GM10248 (cell line): Measurements from ENCODE around the gene ETNK2.

ENCODE experiments used
- CTCF ChIA-PET: fragments of 300-600 bp; sonication (Branson Sonifier 250); formaldehyde crosslinking; extraction: SDS; loops from one replicate; lab custom pipeline; 2021; ENCODE audit warnings: antibody characterized with exemption; lab: Yijun Ruan, JAX
- POLR2A ChIA-PET: fragments of 350-650 bp; sonication (Branson Sonifier 250); formaldehyde crosslinking; extraction: SDS; loops from one replicate; lab custom pipeline; 2020; ENCODE audit warnings: antibody characterized with exemption; lab: Yijun Ruan, JAX
- DNase-seq: peaks from one replicate; pipeline ENCODE4 v3.0.0; 2012; ENCODE audit errors: extremely low spot score
- TF ChIP-seq, protein P1 (sequence below): IDR thresholded peaks from 2 replicates; pipeline ENCODE4 v1.5.1; 2012; ENCODE audit warnings: mild to moderate bottlenecking, low read depth; ENCODE audit errors: extremely low read depth, missing control alignments, control extremely low read depth

Gene ETNK2

DNA sequence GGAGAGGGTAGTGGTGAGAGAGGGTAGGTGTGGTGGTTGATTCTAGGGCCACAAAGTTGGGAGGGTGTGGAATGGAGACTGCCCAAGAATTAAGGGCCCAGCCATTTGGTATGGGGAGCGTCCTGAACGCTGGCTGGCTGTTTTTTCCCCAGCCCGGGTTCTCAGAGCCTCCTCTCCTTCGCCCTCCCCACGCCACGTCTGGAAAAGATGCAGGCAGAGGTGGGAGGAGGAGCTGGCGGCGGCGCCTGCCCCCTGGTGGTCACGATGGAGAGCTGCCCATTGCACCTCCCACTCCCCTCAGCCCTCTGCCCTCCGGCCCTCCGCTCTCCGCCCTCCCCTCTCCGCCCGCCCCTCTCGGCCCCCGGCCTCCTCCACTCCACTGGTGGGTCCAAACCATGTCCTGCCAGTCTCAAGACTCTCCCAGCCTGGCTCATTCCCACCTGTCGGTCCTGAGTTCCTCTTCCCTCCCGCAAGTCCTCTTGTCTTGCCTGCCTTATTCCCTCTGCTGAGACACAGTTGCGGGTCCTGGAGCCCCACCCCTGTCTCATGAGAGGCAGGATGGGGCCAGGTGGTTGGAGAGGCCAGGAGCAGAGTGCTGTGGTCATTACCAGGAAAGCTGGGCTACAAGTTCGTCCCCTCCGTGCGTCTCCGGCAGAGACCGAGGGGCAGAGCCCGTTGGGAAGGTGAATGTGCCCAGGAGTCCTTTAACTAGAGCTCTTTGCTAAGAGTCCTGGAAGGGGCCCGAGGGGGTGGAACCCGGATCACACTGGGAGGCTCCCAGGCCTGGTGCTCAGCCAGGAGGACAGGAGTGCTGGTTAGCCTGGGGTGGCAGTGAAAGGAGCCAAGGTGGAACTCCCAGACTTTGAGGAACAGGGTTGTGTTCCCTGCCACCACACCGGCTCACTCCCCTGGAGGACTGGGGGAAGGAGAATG lies 22.6 kb downstream of the ETNK2 start:
- CTCF ChIA-PET, result interaction anchor here (0.9 to 4.2 kb wide), 29 partner anchors 9 to 699 kb away, joined by 3 to 48 read pairs (median 4); partner anchors contain the start of genes SNRPE and SOX13
- peak; percentile 91 for DNase-seq
- POLR2A ChIA-PET, result no interaction called here
- TF ChIP-seq, protein P1, sequence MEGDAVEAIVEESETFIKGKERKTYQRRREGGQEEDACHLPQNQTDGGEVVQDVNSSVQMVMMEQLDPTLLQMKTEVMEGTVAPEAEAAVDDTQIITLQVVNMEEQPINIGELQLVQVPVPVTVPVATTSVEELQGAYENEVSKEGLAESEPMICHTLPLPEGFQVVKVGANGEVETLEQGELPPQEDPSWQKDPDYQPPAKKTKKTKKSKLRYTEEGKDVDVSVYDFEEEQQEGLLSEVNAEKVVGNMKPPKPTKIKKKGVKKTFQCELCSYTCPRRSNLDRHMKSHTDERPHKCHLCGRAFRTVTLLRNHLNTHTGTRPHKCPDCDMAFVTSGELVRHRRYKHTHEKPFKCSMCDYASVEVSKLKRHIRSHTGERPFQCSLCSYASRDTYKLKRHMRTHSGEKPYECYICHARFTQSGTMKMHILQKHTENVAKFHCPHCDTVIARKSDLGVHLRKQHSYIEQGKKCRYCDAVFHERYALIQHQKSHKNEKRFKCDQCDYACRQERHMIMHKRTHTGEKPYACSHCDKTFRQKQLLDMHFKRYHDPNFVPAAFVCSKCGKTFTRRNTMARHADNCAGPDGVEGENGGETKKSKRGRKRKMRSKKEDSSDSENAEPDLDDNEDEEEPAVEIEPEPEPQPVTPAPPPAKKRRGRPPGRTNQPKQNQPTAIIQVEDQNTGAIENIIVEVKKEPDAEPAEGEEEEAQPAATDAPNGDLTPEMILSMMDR, result peak; percentile 94

DNA sequence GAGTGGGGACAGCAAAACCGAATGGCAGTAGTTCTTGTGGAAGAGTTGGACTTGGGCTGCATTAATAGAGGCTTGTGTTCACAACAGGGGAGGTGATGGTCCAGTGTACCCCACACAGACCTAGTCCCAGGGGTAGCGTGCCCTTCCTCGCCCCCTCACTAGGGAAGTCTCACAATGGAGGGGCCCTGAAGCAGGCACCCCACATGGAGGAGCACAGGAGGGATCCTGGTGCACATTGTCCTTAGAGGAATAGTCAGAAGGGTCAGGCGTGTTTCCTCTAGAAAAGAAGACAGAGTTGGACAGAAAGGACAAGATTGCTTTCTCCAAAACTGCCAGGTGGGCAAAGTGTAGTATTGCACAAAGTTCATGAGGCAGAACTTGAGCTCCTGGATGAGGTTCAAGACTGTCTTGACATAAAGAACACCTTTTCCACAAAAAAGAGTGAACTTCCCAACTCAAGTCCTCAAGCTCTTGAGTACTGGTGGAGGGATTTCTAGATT lies 23.3 kb downstream of the ETNK2 start:
- ChIA-PET POLR2A (no interaction called here), CTCF (interaction anchor here (1.0 to 4.2 kb wide), 25 partner anchors 8 to 700 kb away, joined by 3 to 48 read pairs (median 5); partner anchors contain the start of genes SNRPE and SOX13)
- no peak for DNase-seq

DNA sequence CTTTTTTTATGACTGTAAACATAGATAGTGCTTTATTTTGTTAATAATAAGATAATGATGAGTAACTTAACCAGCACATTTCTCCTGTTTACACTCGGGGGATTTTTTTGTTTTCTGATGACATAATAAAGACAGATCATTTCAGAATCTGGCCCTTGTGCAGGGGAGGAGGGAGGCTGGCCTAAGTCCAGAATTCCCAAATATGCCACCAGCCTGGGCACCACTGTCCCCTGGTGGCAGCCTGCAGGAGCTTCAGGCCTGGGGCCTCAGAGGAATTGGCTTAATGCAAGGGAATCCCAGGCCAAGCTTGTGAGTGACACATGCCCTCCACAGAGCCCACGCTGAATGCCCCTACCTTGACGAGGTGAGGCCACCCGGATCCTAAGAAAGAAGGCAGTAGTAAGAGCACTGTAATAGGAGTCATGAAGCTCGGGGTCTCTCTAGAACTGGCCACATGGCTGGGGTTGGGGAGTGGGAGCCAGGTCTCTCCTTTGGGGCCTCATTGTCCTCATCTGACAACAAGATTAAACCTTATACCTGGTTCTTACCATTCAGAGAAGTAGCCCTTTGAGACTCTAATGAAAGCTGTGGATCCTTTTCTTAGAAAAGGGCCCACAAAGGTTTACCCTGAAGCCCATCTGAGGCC lies 24.1 kb downstream of the ETNK2 start:
- DNase-seq, result no peak
- POLR2A ChIA-PET, result no interaction called here
- CTCF ChIA-PET, result interaction anchor here (1.0 to 4.0 kb wide), 11 partner anchors 12 to 624 kb away, joined by 3 to 48 read pairs (median 7); partner anchors contain the start of gene SNRPE
- TF ChIP-seq, protein P1, result peak; percentile 40

More for the DNA sequence above, 23.3 kb downstream of the ETNK2 start:
- TF ChIP-seq, protein P1, result no peak

DNA sequence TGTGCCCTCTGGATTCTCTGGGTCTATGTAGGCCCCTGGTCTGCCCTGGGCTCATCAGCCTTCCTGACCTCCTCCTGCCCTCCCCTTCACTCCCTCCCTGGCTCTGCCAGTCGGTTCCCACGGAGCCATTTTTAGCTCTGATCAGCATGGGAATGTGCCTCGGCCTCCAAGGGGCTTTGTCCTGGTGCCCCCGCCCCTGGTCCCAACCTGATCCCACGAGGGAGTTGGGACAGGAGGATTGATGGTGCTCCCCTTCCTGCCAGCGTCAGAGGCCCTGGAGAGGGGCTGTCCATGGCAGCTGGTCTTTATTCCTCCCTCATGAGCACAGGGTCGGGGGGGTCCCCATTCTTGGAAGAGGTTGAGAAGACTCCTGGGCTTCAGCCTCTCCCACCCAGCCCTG lies 24.9 kb downstream of the ETNK2 start:
- TF ChIP-seq, protein P1, result no peak
- no peak for DNase-seq
- POLR2A ChIA-PET, result no interaction called here
- CTCF ChIA-PET, result interaction anchor here (1.1 to 4.0 kb wide), 4 partner anchors 15 to 268 kb away, joined by 3 to 48 read pairs (median 17); partner anchors contain the start of gene SNRPE

DNA sequence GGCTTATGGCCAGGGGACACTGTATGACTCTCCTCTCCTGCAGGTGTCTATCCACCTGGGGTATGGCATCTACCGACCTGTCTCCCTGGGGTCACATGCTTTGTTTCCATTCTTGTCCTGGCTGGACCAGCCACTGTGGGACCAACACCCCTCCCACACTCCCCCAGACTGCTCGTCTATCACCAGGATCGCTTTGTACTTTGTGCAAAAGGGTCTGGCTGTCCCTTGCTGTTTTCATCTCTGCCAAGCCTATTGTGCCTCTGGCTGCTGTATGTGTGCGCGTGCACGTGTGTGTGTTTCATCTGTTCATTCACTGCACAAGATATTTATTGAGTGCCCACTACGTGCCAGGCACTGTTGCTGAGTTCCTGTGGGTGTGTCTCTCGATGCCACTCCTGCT lies 25.5 kb downstream of the ETNK2 start:
- POLR2A ChIA-PET, result no interaction called here

More for the DNA sequence above, 25.5 kb downstream of the ETNK2 start:
- TF ChIP-seq, protein P1, result no peak
- DNase-seq, result no peak
- CTCF ChIA-PET, result interaction anchor here (1.1 kb wide), 1 partner anchor 9 kb away, joined by 3 read pairs; no protein-coding TSS in a partner anchor
